ENCODE data around the gene HORMAD2. TPM values are rescaled to one million over a fixed set of nuclear protein-coding genes. Genes with fewer than 3 reads are reported as not detected.

Gene HORMAD2
- total RNA-seq, 2 donors from 2014 or later = not detected

GRCh38 chr22:30127749-30128166 lies 47.5 kb downstream of the HORMAD2 start:
- no peak for DNase-seq (ENCODE audit: low spot score)
- H3K27ac ChIP-seq = no peak overlapping the region
- no peaks in the 10 kb centered on the region for H3K27me3 ChIP-seq (replicated peaks; ENCODE audit: insufficient read depth)
- TF ChIP-seq, protein P1, sequence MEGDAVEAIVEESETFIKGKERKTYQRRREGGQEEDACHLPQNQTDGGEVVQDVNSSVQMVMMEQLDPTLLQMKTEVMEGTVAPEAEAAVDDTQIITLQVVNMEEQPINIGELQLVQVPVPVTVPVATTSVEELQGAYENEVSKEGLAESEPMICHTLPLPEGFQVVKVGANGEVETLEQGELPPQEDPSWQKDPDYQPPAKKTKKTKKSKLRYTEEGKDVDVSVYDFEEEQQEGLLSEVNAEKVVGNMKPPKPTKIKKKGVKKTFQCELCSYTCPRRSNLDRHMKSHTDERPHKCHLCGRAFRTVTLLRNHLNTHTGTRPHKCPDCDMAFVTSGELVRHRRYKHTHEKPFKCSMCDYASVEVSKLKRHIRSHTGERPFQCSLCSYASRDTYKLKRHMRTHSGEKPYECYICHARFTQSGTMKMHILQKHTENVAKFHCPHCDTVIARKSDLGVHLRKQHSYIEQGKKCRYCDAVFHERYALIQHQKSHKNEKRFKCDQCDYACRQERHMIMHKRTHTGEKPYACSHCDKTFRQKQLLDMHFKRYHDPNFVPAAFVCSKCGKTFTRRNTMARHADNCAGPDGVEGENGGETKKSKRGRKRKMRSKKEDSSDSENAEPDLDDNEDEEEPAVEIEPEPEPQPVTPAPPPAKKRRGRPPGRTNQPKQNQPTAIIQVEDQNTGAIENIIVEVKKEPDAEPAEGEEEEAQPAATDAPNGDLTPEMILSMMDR (IDR thresholded peaks at IDR 0.05) = no peak
- H3K4me3 ChIP-seq = no peak overlapping the region
- no peak for ATAC-seq (ENCODE audit: insufficient number of reproducible peaks, low FRiP score, low read depth)
- no peaks in the 10 kb centered on the region for H3K4me1 ChIP-seq (ENCODE audit: control insufficient read depth in 1 of 2, low read depth in 2 of 2)
- H3K9me3 ChIP-seq = no peaks in the 10 kb centered on the region
- no peaks in the 10 kb centered on the region for H3K36me3 ChIP-seq

DNA sequence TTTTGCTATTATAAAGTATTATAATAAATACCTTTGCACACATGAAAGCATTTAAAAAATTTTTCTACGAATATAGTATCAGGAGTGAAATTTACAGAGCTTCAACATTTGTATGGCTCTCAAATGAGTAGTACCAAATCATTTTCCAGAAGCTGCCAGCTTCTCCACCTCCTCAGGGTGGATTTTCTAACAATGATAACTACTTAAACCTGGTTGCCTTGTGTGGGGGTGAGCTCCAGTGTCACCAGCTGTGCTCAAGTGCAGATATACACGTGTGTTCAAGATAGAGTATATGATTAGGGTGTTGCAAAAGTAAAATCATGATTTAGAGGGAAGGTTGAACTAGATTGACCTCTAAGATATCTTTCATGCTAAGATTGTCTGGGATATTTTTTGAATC lies 48.2 kb downstream of the HORMAD2 start:
- H3K27me3 ChIP-seq (replicated peaks; ENCODE audit: insufficient read depth) = no peaks in the 10 kb centered on the region
- no peak for ATAC-seq (ENCODE audit: insufficient number of reproducible peaks, low FRiP score, low read depth)
- H3K27ac ChIP-seq = no peak overlapping the region
- H3K4me3 ChIP-seq = no peak overlapping the region
- DNase-seq (ENCODE audit: low spot score) = no peak
- H3K4me1 ChIP-seq (ENCODE audit: control insufficient read depth in 1 of 2, low read depth in 2 of 2) = no peaks in the 10 kb centered on the region
- TF ChIP-seq, protein P1 (IDR thresholded peaks at IDR 0.05) = no peak
- no peaks in the 10 kb centered on the region for H3K36me3 ChIP-seq
- no peaks in the 10 kb centered on the region for H3K9me3 ChIP-seq

- no peak for ATAC-seq (ENCODE audit: insufficient number of reproducible peaks, low FRiP score, low read depth)
Measured at GRCh38 chr22:30129636-30130035, 49.4 kb downstream of the HORMAD2 start.

DNA sequence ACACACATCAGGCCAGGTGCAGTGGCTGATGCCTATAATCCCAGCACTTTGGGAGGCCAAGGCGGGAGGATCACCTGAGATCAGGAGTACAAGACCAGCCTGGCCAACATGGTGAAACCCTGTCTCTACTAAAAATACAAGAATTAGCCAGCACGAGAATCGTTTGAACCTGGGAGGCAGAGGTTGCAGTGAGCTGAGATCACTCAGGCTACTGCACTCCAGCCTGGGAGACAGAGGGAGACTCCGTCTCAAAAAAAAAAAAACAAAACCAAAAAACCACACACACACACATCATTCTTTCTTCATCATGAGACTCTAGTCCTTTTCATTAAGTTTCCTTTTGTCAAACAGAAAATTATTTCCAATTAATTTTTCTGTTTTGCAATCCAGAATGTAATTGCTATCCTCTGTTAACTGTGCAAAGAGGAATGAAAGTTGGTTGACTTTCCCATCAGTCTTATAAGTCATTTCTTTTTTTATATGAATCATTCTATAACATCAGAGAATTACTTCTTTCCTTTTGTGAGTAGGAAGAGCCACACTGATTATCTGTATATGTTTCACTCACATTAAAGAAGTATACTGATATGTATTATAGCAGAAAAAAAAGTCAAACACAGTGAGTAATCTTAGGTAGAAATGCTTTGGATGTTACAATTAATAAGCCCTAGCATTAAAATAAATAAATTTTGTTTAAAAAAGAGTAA lies 52.2 kb downstream of the HORMAD2 start:
- ATAC-seq (ENCODE audit: insufficient number of reproducible peaks, low FRiP score, low read depth) = no peak
- Histone ChIP-seq H3K36me3 (no peaks in the 10 kb centered on the region), H3K4me3 (no peak overlapping the region), H3K4me1 (ENCODE audit: control insufficient read depth in 1 of 2, low read depth in 2 of 2) (no peaks in the 10 kb centered on the region), H3K27me3 (replicated peaks; ENCODE audit: insufficient read depth) (no peaks in the 10 kb centered on the region), H3K9me3 (no peaks in the 10 kb centered on the region), H3K27ac (no peak overlapping the region)
- TF ChIP-seq, protein P1 (IDR thresholded peaks at IDR 0.05) = no peak
- no peak for DNase-seq (ENCODE audit: low spot score)

More at GRCh38 chr22:30129636-30130035, 49.4 kb downstream of the HORMAD2 start:
- no peak overlapping the region for H3K4me3 ChIP-seq
- TF ChIP-seq, protein P1 (IDR thresholded peaks at IDR 0.05) = no peak
- no peaks in the 10 kb centered on the region for H3K36me3 ChIP-seq
- DNase-seq (ENCODE audit: low spot score) = no peak
- H3K4me1 ChIP-seq (ENCODE audit: control insufficient read depth in 1 of 2, low read depth in 2 of 2) = no peaks in the 10 kb centered on the region
- no peaks in the 10 kb centered on the region for H3K27me3 ChIP-seq (replicated peaks; ENCODE audit: insufficient read depth)
- H3K27ac ChIP-seq = no peak overlapping the region
- no peaks in the 10 kb centered on the region for H3K9me3 ChIP-seq

DNA sequence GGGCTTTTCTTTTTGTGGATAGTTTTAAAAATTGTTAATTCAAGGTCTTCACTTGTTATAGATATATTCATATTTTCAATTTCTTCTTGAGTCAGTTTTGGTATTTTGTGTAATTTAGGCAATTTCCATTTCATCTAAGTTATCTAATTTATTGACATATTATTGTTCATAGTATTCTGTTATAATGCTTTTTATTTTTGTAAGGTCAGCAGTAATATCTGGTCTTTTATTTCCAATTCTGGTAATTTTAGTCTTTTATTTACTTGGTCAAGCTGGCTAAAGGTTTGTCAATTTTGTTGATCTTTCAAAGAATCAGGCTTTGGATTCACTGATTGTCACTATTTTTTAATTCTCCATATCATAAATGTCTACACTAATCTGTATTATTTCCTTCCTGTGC lies 60.1 kb downstream of the HORMAD2 start:
- Histone ChIP-seq H3K27me3 (replicated peaks; ENCODE audit: insufficient read depth) (no peaks in the 10 kb centered on the region), H3K36me3 (no peaks in the 10 kb centered on the region), H3K9me3 (peaks cover 16% of the 10 kb centered on the region), H3K4me1 (ENCODE audit: control insufficient read depth in 1 of 2, low read depth in 2 of 2) (no peaks in the 10 kb centered on the region), H3K4me3 (no peak overlapping the region), H3K27ac (no peak overlapping the region)
- TF ChIP-seq, protein P1 (IDR thresholded peaks at IDR 0.05) = no peak
- no peak for ATAC-seq (ENCODE audit: insufficient number of reproducible peaks, low FRiP score, low read depth)
- no peak for DNase-seq (ENCODE audit: low spot score)

Data from thoracic aorta (tissue), 2 donors.